ENCODE results near the gene TAS1R3. TPM values are rescaled to one million over a fixed set of nuclear protein-coding genes. Genes with fewer than 3 reads are reported as not detected.
"Not testable (repeated sequence)": the region's sequence is repeated elsewhere in the genome, so short reads cannot be mapped to it uniquely, and the experiment has no call there.

Gene TAS1R3
- total RNA-seq, 1 donor from 2014 or later: 0.50 TPM

DNA sequence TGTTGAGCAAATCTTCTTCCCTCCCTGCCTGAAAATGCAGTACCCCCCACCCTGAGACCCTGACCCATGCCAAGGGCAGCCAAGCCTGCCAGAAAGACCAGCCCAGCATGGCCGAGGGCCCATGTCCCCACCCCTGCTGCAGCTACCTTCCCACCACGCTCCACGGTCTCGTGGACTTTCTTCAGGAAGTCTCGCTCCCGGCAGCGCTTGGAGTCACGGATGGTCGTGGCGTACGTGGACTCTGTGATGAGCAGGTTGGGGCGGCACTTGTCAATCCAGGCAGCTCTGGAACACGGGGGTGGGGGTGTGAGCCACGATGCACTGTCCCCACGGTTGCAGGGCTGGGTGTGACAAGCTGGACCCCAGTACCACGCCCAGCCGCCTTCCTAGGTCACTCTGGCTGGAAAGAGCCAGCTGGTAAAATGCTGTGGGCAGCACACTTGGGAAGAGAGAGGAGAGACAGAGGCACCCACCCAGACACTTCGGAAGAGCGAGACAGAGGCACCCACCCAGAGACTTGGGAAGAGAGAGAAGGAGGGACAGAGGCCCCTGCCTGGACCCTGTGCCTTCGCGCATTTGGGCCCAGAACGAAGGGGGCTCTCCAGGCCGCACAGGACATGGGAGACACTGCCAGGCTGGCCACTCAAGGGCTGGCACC lies 16.3 kb upstream of the TAS1R3 start:
- peak overlapping the region; percentile 75 for H3K27ac Mint-ChIP-seq (ENCODE audit: unreplicated experiment)
- DNase-seq (ENCODE audit: low read depth) (no peak), FAIRE-seq (no peak)
- peaks cover 14% of the 10 kb centered on the region for H3K4me1 Mint-ChIP-seq (ENCODE audit: low read depth, unreplicated experiment)
- Histone ChIP-seq H3K4me3 (ENCODE audit: insufficient read depth, low read depth, low read length) (no peak overlapping the region), H3K27ac (ENCODE audit: low read depth, low read length) (no peak overlapping the region), H3K4me1 (ENCODE audit: insufficient read depth, low read length) (peaks cover 12% of the 10 kb centered on the region), H3K9me3 (ENCODE audit: insufficient read depth, low read depth, low read length) (no peaks in the 10 kb centered on the region), H3K4me2 (ENCODE audit: low read length) (no peak overlapping the region), H3K27me3 (ENCODE audit: insufficient read depth, low read length) (no peaks in the 10 kb centered on the region), H3K36me3 (ENCODE audit: insufficient read depth, low read length) (peaks cover 14% of the 10 kb centered on the region), H2AFZ (ENCODE audit: low read depth, low read length) (no peak overlapping the region), H3K79me2 (ENCODE audit: insufficient read depth, low read length) (peaks cover 59% of the 10 kb centered on the region), H3K9ac (ENCODE audit: low read length) (no peak overlapping the region), H4K20me1 (ENCODE audit: insufficient read depth, low read length) (peaks cover 78% of the 10 kb centered on the region)
- TF ChIP-seq, protein P1, sequence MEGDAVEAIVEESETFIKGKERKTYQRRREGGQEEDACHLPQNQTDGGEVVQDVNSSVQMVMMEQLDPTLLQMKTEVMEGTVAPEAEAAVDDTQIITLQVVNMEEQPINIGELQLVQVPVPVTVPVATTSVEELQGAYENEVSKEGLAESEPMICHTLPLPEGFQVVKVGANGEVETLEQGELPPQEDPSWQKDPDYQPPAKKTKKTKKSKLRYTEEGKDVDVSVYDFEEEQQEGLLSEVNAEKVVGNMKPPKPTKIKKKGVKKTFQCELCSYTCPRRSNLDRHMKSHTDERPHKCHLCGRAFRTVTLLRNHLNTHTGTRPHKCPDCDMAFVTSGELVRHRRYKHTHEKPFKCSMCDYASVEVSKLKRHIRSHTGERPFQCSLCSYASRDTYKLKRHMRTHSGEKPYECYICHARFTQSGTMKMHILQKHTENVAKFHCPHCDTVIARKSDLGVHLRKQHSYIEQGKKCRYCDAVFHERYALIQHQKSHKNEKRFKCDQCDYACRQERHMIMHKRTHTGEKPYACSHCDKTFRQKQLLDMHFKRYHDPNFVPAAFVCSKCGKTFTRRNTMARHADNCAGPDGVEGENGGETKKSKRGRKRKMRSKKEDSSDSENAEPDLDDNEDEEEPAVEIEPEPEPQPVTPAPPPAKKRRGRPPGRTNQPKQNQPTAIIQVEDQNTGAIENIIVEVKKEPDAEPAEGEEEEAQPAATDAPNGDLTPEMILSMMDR (IDR thresholded peaks at IDR 0.05; ENCODE audit: insufficient read depth, low read depth, low read length): no peak
- TF ChIP-seq EZH2 (IDR thresholded peaks at IDR 0.05; ENCODE audit: insufficient read depth, low read length): no peak
- H3K4me3 Mint-ChIP-seq (ENCODE audit: unreplicated experiment): no peak overlapping the region
- no peaks in the 10 kb centered on the region for H3K27me3 Mint-ChIP-seq (ENCODE audit: low read depth, unreplicated experiment)
- H3K36me3 Mint-ChIP-seq (ENCODE audit: low read depth, unreplicated experiment): peaks cover 14% of the 10 kb centered on the region
- no peaks in the 10 kb centered on the region for H3K9me3 Mint-ChIP-seq (ENCODE audit: unreplicated experiment)

DNA sequence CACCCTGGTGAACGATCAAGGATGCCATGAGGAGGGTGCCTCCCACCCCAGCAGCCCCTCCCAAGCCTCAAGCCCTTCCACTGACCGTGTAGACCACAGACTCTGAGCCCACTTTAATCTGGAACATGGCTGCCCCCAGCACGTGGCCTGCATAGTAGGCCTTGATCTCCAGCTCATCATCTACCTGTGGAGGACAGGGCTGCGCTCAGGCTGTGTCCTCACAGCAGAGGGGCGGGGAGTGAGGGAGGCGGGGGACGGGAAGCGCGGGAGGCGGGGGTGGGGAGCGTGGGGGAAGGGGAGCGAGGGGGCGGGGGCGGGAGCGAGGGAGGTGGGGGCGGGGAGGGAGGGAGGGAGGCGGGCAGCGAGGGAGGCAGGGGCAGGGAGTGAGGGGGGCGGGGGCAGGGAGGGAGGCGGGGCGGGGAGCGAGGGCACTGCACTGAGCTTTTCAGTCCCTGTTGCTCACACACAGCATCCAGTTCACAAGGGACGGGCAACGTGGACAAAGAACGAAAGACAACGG lies 15.6 kb upstream of the TAS1R3 start:
- no peak overlapping the region for H3K4me2 ChIP-seq (ENCODE audit: low read length)
- DNase-seq (ENCODE audit: low read depth) (no peak), FAIRE-seq (no peak)
- Mint-ChIP-seq H3K9me3 (ENCODE audit: unreplicated experiment) (no peaks in the 10 kb centered on the region), H3K27me3 (ENCODE audit: low read depth, unreplicated experiment) (no peaks in the 10 kb centered on the region), H3K4me3 (ENCODE audit: unreplicated experiment) (no peak overlapping the region), H3K27ac (ENCODE audit: unreplicated experiment) (no peak overlapping the region), H3K36me3 (ENCODE audit: low read depth, unreplicated experiment) (peaks cover 14% of the 10 kb centered on the region), H3K4me1 (ENCODE audit: low read depth, unreplicated experiment) (peaks cover 14% of the 10 kb centered on the region)
- no peaks in the 10 kb centered on the region for H3K9me3 ChIP-seq (ENCODE audit: insufficient read depth, low read depth, low read length)
- H3K9ac ChIP-seq (ENCODE audit: low read length): no peak overlapping the region
- peaks cover 78% of the 10 kb centered on the region for H4K20me1 ChIP-seq (ENCODE audit: insufficient read depth, low read length)
- H3K4me3 ChIP-seq (ENCODE audit: insufficient read depth, low read depth, low read length): no peak overlapping the region
- H3K79me2 ChIP-seq (ENCODE audit: insufficient read depth, low read length): peaks cover 60% of the 10 kb centered on the region
- peaks cover 12% of the 10 kb centered on the region for H3K4me1 ChIP-seq (ENCODE audit: insufficient read depth, low read length)
- no peak overlapping the region for H3K27ac ChIP-seq (ENCODE audit: low read depth, low read length)
- no peaks in the 10 kb centered on the region for H3K27me3 ChIP-seq (ENCODE audit: insufficient read depth, low read length)
- no peak for TF ChIP-seq EZH2 (IDR thresholded peaks at IDR 0.05; ENCODE audit: insufficient read depth, low read length)
- TF ChIP-seq, protein P1 (IDR thresholded peaks at IDR 0.05; ENCODE audit: insufficient read depth, low read depth, low read length): no peak
- no peak overlapping the region for H2AFZ ChIP-seq (ENCODE audit: low read depth, low read length)
- H3K36me3 ChIP-seq (ENCODE audit: insufficient read depth, low read length): peaks cover 14% of the 10 kb centered on the region

DNA sequence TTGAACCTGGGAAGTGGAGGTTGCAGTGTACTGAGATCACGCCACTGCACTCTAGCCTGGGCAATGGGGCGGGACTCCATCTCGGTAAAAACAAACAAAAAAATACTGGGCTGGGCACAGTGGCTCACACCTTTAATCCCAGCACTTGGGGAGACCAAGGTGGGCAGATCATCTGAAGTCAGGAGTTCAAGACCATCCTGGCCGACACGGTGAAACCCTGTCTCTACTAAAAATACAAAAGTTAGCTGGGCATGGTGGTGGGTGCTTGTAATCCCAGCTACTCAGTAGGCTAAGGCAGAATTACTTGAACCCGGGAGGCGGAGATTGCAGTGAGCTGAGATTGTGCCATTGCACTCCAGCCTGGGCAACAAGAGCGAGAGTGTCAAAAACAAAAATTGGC lies 14.9 kb upstream of the TAS1R3 start:
- not testable (repeated sequence) for H3K9me3 Mint-ChIP-seq (ENCODE audit: unreplicated experiment); H3K9ac ChIP-seq (ENCODE audit: low read length); H3K9me3 ChIP-seq (ENCODE audit: insufficient read depth, low read depth, low read length); H3K27me3 ChIP-seq (ENCODE audit: insufficient read depth, low read length); H3K4me3 Mint-ChIP-seq (ENCODE audit: unreplicated experiment); H3K4me2 ChIP-seq (ENCODE audit: low read length); H3K4me3 ChIP-seq (ENCODE audit: insufficient read depth, low read depth, low read length); FAIRE-seq; H3K27me3 Mint-ChIP-seq (ENCODE audit: low read depth, unreplicated experiment); H3K27ac ChIP-seq (ENCODE audit: low read depth, low read length); H2AFZ ChIP-seq (ENCODE audit: low read depth, low read length); DNase-seq (ENCODE audit: low read depth)
- H3K36me3 ChIP-seq (ENCODE audit: insufficient read depth, low read length): peaks cover 14% of the 10 kb centered on the region
- H3K4me1 ChIP-seq (ENCODE audit: insufficient read depth, low read length): peaks cover 19% of the 10 kb centered on the region
- H3K4me1 Mint-ChIP-seq (ENCODE audit: low read depth, unreplicated experiment): peaks cover 15% of the 10 kb centered on the region
- H3K36me3 Mint-ChIP-seq (ENCODE audit: low read depth, unreplicated experiment): peaks cover 14% of the 10 kb centered on the region
- H3K79me2 ChIP-seq (ENCODE audit: insufficient read depth, low read length): peaks cover 65% of the 10 kb centered on the region
- H3K27ac Mint-ChIP-seq (ENCODE audit: unreplicated experiment): peak overlapping the region; percentile 47
- peaks cover 79% of the 10 kb centered on the region for H4K20me1 ChIP-seq (ENCODE audit: insufficient read depth, low read length)

Data from astrocyte (in vitro differentiated cells and primary cell).